ENCODE measurements around the gene BOD1. TPM values are rescaled to one million over a fixed set of nuclear protein-coding genes. Genes with fewer than 3 reads are reported as not detected.
A peak's percentile ranks its signal among the peaks of the same experiment; 100 is the strongest.

The BOD1 gene
- total RNA-seq, 2 donors from 2014 or later: 51.1 to 52.8 TPM

DNA sequence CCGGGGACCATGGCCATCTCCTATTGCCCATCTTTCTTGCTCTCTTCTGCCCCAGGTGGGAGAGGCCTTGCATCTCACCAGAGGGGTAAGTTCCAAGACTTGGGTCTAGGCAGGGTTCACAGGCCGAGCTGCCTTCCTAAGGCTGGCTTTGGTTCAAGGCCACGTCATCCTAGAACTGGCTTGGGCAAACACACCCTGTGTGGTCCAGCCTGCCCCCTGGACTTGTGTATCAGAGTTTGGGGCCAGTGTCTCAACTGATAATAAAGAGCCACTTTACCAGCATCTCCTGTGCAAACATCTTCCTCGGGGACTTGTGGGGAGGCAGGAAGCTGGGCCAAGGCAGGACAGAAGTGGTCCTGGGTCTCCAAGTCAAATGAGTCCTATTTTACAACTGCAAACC is 17.8 kb downstream of the BOD1 start:
- Histone ChIP-seq H3K27ac (no peak overlapping the region), H3K4me1 (replicated peaks) (no peaks in the 10 kb centered on the region), H3K9me3 (no peaks in the 10 kb centered on the region), H3K36me3 (no peaks in the 10 kb centered on the region), H3K4me3 (no peak overlapping the region), H3K27me3 (replicated peaks; ENCODE audit: insufficient read depth) (no peaks in the 10 kb centered on the region)
- DNase-seq (ENCODE audit: low spot score): no peak
- 64% methylated on average over 4 of the region's 4 CpGs for WGBS
- intact Hi-C loops (cut with DNase I): no loop called here
- TF ChIP-seq, protein P1, sequence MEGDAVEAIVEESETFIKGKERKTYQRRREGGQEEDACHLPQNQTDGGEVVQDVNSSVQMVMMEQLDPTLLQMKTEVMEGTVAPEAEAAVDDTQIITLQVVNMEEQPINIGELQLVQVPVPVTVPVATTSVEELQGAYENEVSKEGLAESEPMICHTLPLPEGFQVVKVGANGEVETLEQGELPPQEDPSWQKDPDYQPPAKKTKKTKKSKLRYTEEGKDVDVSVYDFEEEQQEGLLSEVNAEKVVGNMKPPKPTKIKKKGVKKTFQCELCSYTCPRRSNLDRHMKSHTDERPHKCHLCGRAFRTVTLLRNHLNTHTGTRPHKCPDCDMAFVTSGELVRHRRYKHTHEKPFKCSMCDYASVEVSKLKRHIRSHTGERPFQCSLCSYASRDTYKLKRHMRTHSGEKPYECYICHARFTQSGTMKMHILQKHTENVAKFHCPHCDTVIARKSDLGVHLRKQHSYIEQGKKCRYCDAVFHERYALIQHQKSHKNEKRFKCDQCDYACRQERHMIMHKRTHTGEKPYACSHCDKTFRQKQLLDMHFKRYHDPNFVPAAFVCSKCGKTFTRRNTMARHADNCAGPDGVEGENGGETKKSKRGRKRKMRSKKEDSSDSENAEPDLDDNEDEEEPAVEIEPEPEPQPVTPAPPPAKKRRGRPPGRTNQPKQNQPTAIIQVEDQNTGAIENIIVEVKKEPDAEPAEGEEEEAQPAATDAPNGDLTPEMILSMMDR (IDR thresholded peaks at IDR 0.05): no peak
- TF ChIP-seq POLR2AphosphoS5 (IDR thresholded peaks at IDR 0.05) (no peak), POLR2A (IDR thresholded peaks at IDR 0.05) (no peak)

DNA sequence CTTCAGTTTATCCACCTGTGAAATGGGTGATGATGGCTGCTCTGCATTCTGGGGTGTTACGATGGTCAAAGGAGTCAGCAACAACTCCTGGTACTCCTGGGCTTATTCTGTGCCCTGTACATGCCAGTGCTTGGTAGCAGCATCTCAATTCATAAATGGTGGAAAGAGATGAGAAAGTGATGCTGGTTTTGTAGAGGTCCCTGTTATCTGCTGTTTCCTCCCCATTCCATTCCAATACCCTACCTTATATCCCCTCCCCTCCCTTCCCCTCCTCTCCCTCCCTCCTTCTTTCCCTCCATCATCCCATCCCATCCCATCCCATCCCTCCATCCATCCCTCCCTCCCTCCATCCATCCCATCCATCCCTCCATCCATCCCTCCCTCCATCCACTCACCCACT is 19.1 kb downstream of the BOD1 start:
- WGBS: 100% methylated on average over 1 of the region's 1 CpG
- H3K27ac ChIP-seq: no peak overlapping the region
- no peaks in the 10 kb centered on the region for H3K9me3 ChIP-seq
- no peaks in the 10 kb centered on the region for H3K27me3 ChIP-seq (replicated peaks; ENCODE audit: insufficient read depth)
- DNase-seq (ENCODE audit: low spot score): no peak
- H3K4me1 ChIP-seq (replicated peaks): no peaks in the 10 kb centered on the region
- TF ChIP-seq POLR2A (IDR thresholded peaks at IDR 0.05) (no peak), POLR2AphosphoS5 (IDR thresholded peaks at IDR 0.05) (no peak)
- TF ChIP-seq, protein P1 (IDR thresholded peaks at IDR 0.05): no peak
- intact Hi-C loops (cut with DNase I): no loop called here
- H3K4me3 ChIP-seq: no peak overlapping the region
- no peaks in the 10 kb centered on the region for H3K36me3 ChIP-seq

DNA sequence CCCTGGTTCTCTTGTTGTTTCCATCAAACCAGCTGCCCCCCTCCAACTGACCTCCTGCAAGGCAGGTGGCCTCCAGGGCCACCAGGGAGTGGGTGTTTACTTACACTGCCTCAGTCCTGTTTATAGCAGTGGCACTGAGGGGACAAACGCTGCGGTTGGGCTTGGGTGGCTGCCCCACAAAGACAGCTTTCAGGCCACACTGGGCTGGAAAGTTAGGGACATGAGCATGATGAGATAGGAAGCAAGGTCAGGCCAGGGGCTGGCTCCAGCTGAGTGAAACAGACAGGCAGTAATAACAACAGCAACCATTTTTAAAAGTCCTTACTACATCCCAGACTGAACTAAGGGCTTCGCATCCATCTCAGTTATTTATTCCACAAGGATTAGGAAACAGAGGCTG is 20.6 kb downstream of the BOD1 start:
- Histone ChIP-seq H3K27ac (no peak overlapping the region), H3K9me3 (no peaks in the 10 kb centered on the region), H3K4me1 (replicated peaks) (no peaks in the 10 kb centered on the region), H3K36me3 (no peaks in the 10 kb centered on the region), H3K4me3 (no peak overlapping the region), H3K27me3 (replicated peaks; ENCODE audit: insufficient read depth) (no peaks in the 10 kb centered on the region)
- no peak for DNase-seq (ENCODE audit: low spot score)
- WGBS: 50% methylated on average over 3 of the region's 3 CpGs
- intact Hi-C loops (cut with DNase I): no loop called here
- TF ChIP-seq, protein P1 (IDR thresholded peaks at IDR 0.05): no peak
- TF ChIP-seq POLR2A (IDR thresholded peaks at IDR 0.05) (no peak), POLR2AphosphoS5 (IDR thresholded peaks at IDR 0.05) (no peak)

DNA sequence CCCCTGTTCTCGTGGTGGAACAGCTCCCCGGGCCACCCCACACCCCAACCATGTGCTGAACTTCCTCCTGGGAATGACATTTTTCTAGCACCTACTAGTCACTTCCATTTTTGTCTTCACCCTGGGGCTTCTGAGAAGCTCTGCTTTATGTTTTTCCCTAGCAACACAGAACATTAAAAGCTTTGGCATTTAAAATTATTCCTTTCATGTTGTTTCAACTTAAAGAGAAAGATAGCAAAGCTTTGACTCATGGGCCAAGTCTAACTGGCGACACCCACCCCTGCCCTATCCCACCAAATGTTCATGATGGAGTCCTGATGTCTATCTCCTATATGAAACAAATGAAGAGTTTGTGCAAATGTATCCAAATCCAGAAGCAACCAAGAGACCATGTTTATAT is 22.4 kb downstream of the BOD1 start:
- no peak for DNase-seq (ENCODE audit: low spot score)
- no peaks in the 10 kb centered on the region for H3K9me3 ChIP-seq
- no peak for TF ChIP-seq POLR2A (IDR thresholded peaks at IDR 0.05)
- intact Hi-C loops (cut with DNase I): no loop called here
- H3K27ac ChIP-seq: no peak overlapping the region
- H3K27me3 ChIP-seq (replicated peaks; ENCODE audit: insufficient read depth): no peaks in the 10 kb centered on the region
- H3K36me3 ChIP-seq: no peaks in the 10 kb centered on the region
- H3K4me3 ChIP-seq: no peak overlapping the region
- 92% methylated on average over 3 of the region's 3 CpGs for WGBS
- no peaks in the 10 kb centered on the region for H3K4me1 ChIP-seq (replicated peaks)

DNA sequence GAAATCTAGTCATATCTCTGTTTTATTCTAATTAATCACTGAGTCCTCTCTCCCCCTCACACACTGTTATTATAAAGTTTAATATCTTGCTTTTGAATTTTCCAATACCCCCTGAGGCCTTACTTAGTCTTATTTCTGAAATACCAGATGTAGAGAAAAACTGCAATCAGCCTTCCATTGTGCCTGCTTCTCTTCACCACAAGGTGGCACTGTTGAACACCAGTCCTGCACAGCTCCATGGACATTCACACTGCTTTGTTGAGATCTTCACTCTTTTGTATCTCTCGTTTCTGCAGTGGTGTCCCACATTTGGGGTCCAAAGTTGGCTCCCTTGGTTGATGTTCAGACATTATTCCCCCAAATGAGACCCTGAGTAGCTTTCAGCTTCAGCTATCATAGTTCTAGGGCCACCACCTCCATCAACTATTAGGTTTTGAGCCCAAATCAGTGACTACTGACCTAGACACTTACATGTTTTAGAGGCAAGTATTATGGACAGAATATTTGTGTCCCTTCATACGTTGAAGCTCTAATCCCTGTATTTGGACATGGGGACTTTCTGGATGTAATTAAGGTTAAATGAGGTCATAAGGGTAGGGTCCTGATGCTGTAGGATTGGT is 24.3 kb downstream of the BOD1 start:
- no peaks in the 10 kb centered on the region for H3K4me1 ChIP-seq (replicated peaks)
- no peaks in the 10 kb centered on the region for H3K27me3 ChIP-seq (replicated peaks; ENCODE audit: insufficient read depth)
- DNase-seq (ENCODE audit: low spot score): no peak
- intact Hi-C loops (cut with DNase I): no loop called here
- H3K4me3 ChIP-seq: no peak overlapping the region
- 83% methylated on average over 2 of the region's 2 CpGs for WGBS
- no peaks in the 10 kb centered on the region for H3K36me3 ChIP-seq
- no peak overlapping the region for H3K27ac ChIP-seq
- TF ChIP-seq, protein P1 (IDR thresholded peaks at IDR 0.05): peak in 1 of 4 experiments; percentile 27
- no peak for TF ChIP-seq POLR2A (IDR thresholded peaks at IDR 0.05)
- no peaks in the 10 kb centered on the region for H3K9me3 ChIP-seq

All from prostate gland (tissue), 2 donors.